22Rv1 (cell line): ENCODE results near the gene VIPR1.

Experiments used
- H3K27ac ChIP-seq: fragments of 450-650 bp; 2 replicates; pipeline ENCODE4 v1.5.1; 2017
- ZFX ChIP-seq: fragments of 450-650 bp; IDR thresholded peaks from 2 replicates; pipeline ENCODE4 v1.6.1; 2017; ENCODE audit warnings: antibody characterized with exemption, borderline replicate concordance
- TF ChIP-seq, protein P1 (sequence below): fragments of 450-650 bp; IDR thresholded peaks from 2 replicates; pipeline ENCODE4 v1.5.1; 2017; ENCODE audit warnings: mild to moderate bottlenecking

Gene VIPR1

GRCh38 chr3:42520906-42521305 is 18.5 kb downstream of the VIPR1 start:
- no peak for TF ChIP-seq ZFX
- TF ChIP-seq, protein P1, sequence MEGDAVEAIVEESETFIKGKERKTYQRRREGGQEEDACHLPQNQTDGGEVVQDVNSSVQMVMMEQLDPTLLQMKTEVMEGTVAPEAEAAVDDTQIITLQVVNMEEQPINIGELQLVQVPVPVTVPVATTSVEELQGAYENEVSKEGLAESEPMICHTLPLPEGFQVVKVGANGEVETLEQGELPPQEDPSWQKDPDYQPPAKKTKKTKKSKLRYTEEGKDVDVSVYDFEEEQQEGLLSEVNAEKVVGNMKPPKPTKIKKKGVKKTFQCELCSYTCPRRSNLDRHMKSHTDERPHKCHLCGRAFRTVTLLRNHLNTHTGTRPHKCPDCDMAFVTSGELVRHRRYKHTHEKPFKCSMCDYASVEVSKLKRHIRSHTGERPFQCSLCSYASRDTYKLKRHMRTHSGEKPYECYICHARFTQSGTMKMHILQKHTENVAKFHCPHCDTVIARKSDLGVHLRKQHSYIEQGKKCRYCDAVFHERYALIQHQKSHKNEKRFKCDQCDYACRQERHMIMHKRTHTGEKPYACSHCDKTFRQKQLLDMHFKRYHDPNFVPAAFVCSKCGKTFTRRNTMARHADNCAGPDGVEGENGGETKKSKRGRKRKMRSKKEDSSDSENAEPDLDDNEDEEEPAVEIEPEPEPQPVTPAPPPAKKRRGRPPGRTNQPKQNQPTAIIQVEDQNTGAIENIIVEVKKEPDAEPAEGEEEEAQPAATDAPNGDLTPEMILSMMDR, result no peak
- H3K27ac ChIP-seq, result no peak overlapping the region

- TF ChIP-seq, protein P1, result no peak
- no peak for TF ChIP-seq ZFX
- no peak overlapping the region for H3K27ac ChIP-seq
These were observed 22.3 kb downstream of the VIPR1 start for GRCh38 chr3:42524751-42525150.

DNA sequence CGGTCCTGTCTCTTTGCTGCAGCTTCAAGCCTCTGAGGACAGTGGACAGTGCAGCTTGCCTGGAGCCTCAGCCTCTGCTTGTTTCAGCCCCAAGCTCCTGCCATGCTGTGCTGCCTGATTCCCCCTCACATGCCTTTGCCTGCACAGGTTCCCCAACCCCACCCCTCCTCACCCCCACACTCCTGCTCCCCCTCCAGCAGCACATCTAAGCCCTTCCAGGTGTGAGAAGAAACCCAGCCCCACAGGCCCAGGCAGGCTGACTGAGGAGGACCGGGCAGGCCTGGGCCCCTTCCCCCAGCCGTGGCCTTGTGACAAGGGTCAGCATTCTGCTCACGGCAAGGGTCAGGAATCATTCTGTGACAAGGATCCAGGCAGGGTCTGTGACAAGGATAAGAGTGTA is 22.8 kb downstream of the VIPR1 start:
- no peak for TF ChIP-seq ZFX
- TF ChIP-seq, protein P1, result no peak
- H3K27ac ChIP-seq, result no peak overlapping the region

DNA sequence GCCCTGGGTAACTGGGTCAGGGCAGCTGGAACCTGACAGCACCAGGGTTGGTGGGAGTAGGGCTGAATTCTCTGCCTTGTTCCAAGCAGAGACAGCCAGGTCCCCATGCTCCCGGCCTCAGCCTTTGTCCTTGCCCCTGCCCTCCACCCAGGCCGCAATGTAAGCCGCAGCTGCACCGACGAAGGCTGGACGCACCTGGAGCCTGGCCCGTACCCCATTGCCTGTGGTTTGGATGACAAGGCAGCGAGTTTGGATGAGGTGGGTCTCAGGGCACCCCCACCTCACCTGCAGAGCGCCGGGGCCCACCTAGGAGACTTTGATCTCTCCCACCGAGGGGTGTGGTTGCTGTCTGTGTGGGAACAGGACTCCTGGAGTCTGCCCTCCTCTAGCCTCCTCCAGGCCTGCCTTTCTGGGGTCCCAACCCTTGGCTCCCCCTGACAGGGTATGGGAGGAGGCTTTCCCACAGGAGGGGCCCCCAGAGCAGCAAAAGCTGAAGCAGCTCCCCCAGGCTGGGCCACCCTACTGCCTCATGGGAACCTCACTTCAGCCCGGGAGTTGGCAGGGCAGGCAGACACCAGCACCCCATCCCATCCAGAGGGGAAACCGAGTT is 23.4 kb downstream of the VIPR1 start:
- TF ChIP-seq, protein P1, result no peak
- TF ChIP-seq ZFX, result no peak

DNA sequence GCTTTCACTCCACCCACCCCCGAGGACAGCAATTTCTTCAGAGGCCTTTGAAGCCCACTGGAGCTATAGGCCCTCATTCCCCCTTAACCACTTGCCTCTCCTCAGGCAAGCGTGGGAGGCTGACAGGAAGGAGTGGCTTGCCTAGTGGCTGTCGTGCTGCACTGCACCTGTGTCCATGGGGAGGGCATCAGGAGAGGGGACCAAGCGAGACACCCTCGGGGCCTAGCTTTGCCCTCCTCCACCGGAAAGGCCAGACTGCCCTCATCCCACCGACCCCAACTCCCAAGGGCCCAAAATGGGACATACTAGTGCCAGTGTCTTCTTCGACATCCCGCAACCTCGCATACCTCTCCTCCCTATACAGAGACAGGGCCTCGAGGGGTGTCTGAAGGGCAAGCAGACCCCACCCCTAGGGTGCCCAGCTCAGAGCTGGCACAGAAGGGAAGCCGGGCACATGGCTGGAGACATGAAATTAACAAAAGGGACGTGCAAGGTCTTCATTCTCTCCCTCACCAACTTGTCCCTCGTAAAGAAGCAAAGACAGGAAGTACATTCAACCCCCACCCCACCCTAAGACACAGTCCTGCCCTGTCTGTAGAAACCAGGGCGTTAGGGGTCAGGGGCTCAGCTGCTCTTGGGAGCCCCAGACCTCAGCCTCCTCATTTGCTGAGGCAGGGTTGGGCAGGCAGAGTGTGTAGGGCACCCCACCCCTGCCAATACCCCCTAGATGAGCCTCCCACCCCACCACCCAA is 24.3 kb downstream of the VIPR1 start:
- TF ChIP-seq ZFX, result no peak
- TF ChIP-seq, protein P1, result no peak
- H3K27ac ChIP-seq, result no peak overlapping the region

More for the DNA sequence above, 23.4 kb downstream of the VIPR1 start:
- no peak overlapping the region for H3K27ac ChIP-seq

GRCh38 chr3:42527368-42527917 is 25.0 kb downstream of the VIPR1 start:
- no peak for TF ChIP-seq ZFX
- TF ChIP-seq, protein P1, result no peak
- no peak overlapping the region for H3K27ac ChIP-seq

DNA sequence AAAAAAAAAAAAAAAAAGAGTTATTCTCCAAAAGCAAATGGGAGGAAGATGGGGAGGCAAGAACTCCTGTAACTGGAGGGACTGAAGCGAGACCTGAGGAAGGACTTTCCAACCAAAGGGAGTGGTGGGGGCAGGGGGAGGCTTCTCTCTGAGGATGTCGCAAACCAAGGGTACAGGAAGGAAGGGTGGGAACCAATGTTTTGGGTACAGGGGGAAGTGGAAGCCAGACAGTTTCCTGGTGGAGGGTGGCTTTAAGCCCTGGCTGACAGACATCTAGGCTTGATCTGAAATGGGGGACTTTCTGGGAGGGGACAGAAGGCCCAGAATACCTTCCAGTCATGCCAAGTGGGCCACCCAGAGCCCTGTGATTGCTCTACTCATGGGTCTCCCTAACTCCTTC is 27.0 kb downstream of the VIPR1 start:
- no peak for TF ChIP-seq ZFX
- TF ChIP-seq, protein P1, result no peak
- H3K27ac ChIP-seq, result no peak overlapping the region
